HG03432 (cell line): ENCODE data around the gene DBF4B.

Experiments used
- ATAC-seq: cut with Tn5 transposase; IDR thresholded peaks from one replicate; pipeline ENCODE4 v1.9.1; 2021; ENCODE audit warnings: mild to moderate bottlenecking, moderate library complexity; ENCODE audit not compliant: unreplicated experiment

Gene DBF4B

GRCh38 chr17:44759086-44759915 is 50.8 kb downstream of the DBF4B start:
- no peak for ATAC-seq

DNA sequence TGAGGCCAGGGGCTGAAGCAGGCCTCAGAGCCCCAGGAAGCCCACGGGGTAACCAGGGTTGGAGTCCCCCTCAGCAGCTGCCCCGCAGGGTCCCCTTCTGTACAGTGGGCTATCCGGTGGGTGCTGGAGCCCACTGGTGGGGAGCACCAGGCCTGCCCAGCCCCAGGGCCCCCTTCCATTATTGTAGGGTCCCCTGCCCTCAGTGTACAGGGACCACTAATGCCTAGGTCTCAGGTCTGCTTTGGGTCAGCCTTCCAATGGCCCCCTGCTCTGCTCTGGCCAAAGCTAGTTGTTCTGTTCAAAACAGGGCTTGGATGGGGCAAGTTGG is 51.4 kb downstream of the DBF4B start:
- ATAC-seq: no peak

GRCh38 chr17:44760474-44761308 is 52.2 kb downstream of the DBF4B start:
- ATAC-seq: no peak

DNA sequence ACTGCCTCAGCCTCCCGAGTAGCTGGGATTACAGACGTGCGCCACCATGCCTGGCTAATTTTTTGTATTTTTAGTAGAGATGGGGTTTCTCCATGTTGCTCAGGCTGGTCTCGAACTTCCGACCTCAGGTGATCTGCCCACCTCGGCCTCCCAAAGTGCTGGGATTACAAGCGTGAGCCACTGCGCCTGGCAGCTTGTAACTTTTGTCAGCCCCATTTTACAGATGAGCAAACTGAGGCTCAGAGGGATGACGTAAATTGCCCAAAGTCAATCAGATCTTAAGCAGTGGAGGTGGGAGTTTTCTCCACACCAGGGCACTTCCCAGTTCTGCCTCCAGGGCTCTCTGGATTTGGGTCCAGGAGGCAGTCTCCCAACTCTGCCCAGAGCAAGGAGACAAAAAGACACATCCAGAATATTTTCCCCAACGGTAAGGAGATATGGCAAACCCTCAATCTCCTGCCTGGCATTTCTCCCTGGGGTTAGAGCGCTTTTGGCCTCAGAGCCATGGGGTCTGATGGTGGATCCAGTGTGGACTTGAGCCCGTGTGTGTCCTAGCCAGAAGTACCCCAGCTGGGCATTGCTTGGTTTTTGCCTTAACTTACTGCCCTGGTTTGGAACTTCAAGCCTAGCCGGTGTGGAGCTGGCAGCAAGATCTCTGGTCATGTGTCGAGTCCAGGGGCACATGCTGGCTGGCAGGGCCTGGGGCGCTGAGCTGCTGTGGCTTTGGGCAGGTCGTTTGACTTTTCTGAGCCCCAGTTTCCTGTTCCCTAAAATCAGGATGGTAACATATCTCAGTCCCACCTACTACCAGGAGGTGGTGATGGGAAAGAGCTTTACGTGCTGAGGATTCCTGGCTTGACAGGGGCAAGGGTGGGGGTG is 53.7 kb downstream of the DBF4B start:
- no peak for ATAC-seq

- no peak for ATAC-seq
These were observed 54.7 kb downstream of the DBF4B start for GRCh38 chr17:44763170-44763569.

GRCh38 chr17:44765965-44766364 is 57.5 kb downstream of the DBF4B start:
- ATAC-seq: no peak

GRCh38 chr17:44766409-44767038 is 58.1 kb downstream of the DBF4B start:
- no peak for ATAC-seq

DNA sequence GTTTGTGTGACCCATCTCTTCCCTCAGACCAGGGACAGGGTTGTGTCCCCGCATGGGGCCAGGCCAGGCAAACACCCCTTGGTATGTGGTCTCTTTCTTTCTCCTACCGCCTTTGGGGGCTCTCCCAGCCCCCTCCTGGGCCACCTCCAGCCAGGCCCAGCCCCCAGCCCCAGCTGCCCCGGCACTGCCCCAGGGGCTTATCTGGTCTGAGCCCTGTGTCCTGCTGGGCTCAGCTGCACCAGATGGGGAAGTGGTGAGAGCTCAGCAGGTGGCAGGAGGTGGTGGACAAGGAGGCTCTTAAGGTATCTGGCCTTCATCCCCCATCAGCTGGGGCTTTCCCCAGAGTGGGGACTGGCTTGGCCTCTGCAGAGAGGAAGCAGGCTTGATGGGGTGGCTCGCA is 59.0 kb downstream of the DBF4B start:
- ATAC-seq: no peak

- ATAC-seq: no peak
These were observed 60.2 kb downstream of the DBF4B start for GRCh38 chr17:44768505-44769142.

DNA sequence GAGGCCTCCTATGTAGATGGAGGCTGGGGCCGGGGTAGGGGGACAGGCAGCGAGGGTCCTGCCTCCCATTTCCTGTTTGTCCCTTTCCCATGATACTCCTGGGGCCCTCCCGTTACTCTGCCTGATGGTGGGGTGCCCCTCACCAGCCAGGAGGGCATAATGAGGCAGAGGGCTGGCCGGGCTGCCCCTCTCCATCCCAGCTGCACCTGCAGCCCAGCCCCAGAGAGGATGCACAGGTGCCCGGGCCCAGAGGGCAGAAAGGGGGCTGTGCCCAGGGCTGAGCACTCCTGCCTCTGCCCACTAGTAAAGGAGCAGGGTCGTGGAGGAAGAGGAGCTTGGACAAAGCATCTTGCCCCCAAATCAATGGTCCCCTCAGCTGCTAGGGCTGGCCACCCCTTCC is 60.8 kb downstream of the DBF4B start:
- no peak for ATAC-seq

GRCh38 chr17:44769647-44770084 is 61.2 kb downstream of the DBF4B start:
- ATAC-seq: no peak

GRCh38 chr17:44770166-44770925 is 61.9 kb downstream of the DBF4B start:
- ATAC-seq: no peak

GRCh38 chr17:44772308-44773045 is 64.0 kb downstream of the DBF4B start:
- ATAC-seq: no peak

- no peak for ATAC-seq
These were observed 64.7 kb downstream of the DBF4B start for GRCh38 chr17:44773140-44773539.

GRCh38 chr17:44774271-44775135 is 66.0 kb downstream of the DBF4B start:
- ATAC-seq: peak; percentile 41

DNA sequence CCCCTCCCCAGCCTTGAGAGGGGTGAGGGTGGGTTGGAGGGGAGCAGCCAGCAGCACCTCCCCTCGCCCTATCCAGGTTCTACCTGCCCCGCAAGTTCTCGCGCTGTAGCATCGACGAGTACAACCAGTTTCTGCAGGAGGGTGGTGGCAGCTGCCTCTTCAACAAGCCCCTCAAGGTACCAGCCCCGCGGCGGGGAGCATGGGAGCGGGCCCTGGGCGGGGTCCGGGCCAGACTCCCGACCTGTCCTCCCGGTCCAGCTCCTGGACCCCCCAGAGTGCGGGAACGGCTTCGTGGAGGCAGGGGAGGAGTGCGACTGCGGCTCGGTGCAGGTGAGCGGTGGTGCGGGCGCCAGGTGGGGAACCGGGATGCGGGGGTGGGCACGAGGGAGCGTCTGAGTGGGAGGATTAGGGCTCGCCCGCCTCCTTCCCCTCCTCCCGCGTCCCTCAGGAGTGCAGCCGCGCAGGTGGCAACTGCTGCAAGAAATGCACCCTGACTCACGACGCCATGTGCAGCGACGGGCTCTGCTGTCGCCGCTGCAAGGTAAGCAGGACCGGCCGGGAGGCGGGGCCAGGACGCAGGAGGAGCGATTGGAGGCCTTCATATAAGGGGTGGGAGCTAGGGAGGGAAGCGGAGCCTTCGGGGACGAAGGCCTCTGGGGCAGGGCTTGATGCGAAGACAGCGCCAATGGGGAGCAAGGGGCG is 66.8 kb downstream of the DBF4B start:
- peak; percentile 80 for ATAC-seq
